Heart left ventricle (tissue), 16 donors: ENCODE measurements around the gene RPS27L. TPM values are rescaled to one million over a fixed set of nuclear protein-coding genes. Genes with fewer than 3 reads are reported as not detected.
A peak's percentile ranks its signal among the peaks of the same experiment; 100 is the strongest.

Experiments used
- ATAC-seq, 4 donors: fragments of 200-7000 bp; cut with Tn5 transposase; one replicate each; pipeline ENCODE4 v1.9.1; 2020 to 2022; ENCODE audit warnings: moderate library complexity in 4 of 4, mild to moderate bottlenecking in 3 of 4, moderate number of reproducible peaks in 1 of 4
- DNase-seq, 5 donors: peaks; one replicate each; pipeline ENCODE4 v3.0.0-alpha.2; 2020
- H3K27ac ChIP-seq, 12 donors: fragments of 200-600 bp; sonication (generic) in 4 of 12; one replicate each; pipeline versions ENCODE4 v1.5.0 to v1.8.0; 2016 to 2022; ENCODE audit warnings: mild to moderate bottlenecking in 2 of 12
- H3K27me3 ChIP-seq, 9 donors: fragments of 200-600 bp; sonication (generic) in 2 of 9; one replicate each; pipeline versions ENCODE4 v1.5.1 to v1.8.0; 2016 to 2022; ENCODE audit warnings: mild to moderate bottlenecking in 3 of 9
- H3K36me3 ChIP-seq, 9 donors: fragments of 200-600 bp; sonication (generic) in 2 of 9; one replicate each; pipeline versions ENCODE4 v1.5.0 to v1.8.0; 2018 to 2022; ENCODE audit warnings: mild to moderate bottlenecking in 2 of 9
- H3K4me1 ChIP-seq, 12 donors: fragments of 200-600 bp; sonication (generic) in 4 of 12; one replicate each; pipeline versions ENCODE4 v1.5.0 to v1.8.0; 2016 to 2022; ENCODE audit warnings: mild to moderate bottlenecking in 3 of 12
- H3K4me3 ChIP-seq, 12 donors: fragments of 200-600 bp; sonication (generic) in 4 of 12; one replicate each; pipeline versions ENCODE4 v1.5.0 to v1.8.0; 2017 to 2022; ENCODE audit warnings: mild to moderate bottlenecking in 9 of 12, moderate library complexity in 4 of 12
- H3K9me3 ChIP-seq, 12 donors: fragments of 200-600 bp; sonication (generic) in 4 of 12; one replicate each; pipeline versions ENCODE4 v1.5.0 to v1.8.0; 2016 to 2022; ENCODE audit warnings: mild to moderate bottlenecking in 1 of 12
- CTCF ChIP-seq, 12 donors: fragments of 200-600 bp; sonication (generic) in 4 of 12; IDR thresholded peaks; one replicate each; pipeline versions ENCODE4 v1.5.0 to v1.8.0; 2018 to 2022; ENCODE audit warnings: antibody characterized with exemption in 12 of 12, mild to moderate bottlenecking in 5 of 12
- POLR2A ChIP-seq, 2 donors: fragments of 450-650 bp; IDR thresholded peaks; one replicate each; pipeline ENCODE4 v1.6.1; 2017; ENCODE audit warnings: antibody characterized with exemption in 2 of 2, mild to moderate bottlenecking in 2 of 2, moderate library complexity in 2 of 2
- WGBS, 4 donors: extraction: QIAGEN DNeasy Blood & Tissue Kit in 2 of 4; methylation state at CpG; one replicate each; pipeline versions ENCODE4 v1.1.5 to v1.1.7; 2013 to 2018; 5-methylcytosine and 5-hydroxymethylcytosine counted together
- intact Hi-C, 10 donors: fragments of 100-400 bp; cut with DNase I; formaldehyde crosslinking; loops; one replicate each; pipeline versions ENCODE4 v1.11.1 to v1.14.2; 2022
- polyA plus RNA-seq, 2 donors: library from polyadenylated mRNA; stranded (reverse); fragments of 200-250 nt; gene quantifications; one replicate each; pipeline ENCODE4 v1.2.3, GENCODE V29; 2013
- total RNA-seq, 9 donors: library from RNA; depleted of rRNA in 2 of 9; stranded (reverse); fragments of >200 nt in 2 of 9; fragmentation: NEBNext Ultra II Directional in 3 of 9; extraction: Animal tissue kit (Norgen Biotek cat#: 25700) in 3 of 9; gene quantifications; one replicate each; pipeline versions ENCODE4 v1.1.0 to v1.2.4, GENCODE V29; 2016 to 2023
- donor health status: ischemic (EF 13 %, LVEDD 7.1; RV severe dilation, severe dysfunction).
- donor health status: healthy with polysubstance abuse.
- donor health status: DM: no; HTN: yes; CAD: no.
- donor health status: DM: no; HTN: no; CAD: no.
- donor health status: ischemic (EF 25% LVEDD 6.9; RV normal size, moderate dysfunction).
- donor health status: ischemic (EF 25% LVEDD 5.7; RV mildly dilated, moderate dysfunction).
- donor health status: healthy.
- donor health status: DM: yes; HTN: yes; CAD: no.
- donor health status: ischemic (EF 35%, LVEDD 5.7; RV mildly dilated, moderate dysfunction).
- donor health status: nonischemic (EF 11% LVEDD 7.7; RV severe dilation, severe dysfunction).
- donor health status: DM: yes; HTN: yes; CAD: no.
- donor health status: PGD.
- donor health status: ischemic (EF 29% LVEDD 5.4; RV normal size, mild dysfunction).
- donor health status: nonischemic (EF 23%, LVEDD 6.1; RV moderate dilation, normal function).

The RPS27L gene
- total and polyA plus RNA-seq, 11 donors, result 53.4 to 221 (median 137) TPM

GRCh38 chr15:63190769-63191649 is 33.7 kb upstream of the RPS27L start:
- Histone ChIP-seq H3K4me1 (peaks cover 0 to 65% (median 30%) of the 10 kb centered on the region in 12 donors), H3K36me3 (no peaks in the 10 kb centered on the region), H3K27ac (peak overlapping the region in 6 of 12 donors; percentile 72 to 90 (median 82)), H3K9me3 (no peaks in the 10 kb centered on the region), H3K4me3 (peak overlapping the region in 9 of 12 donors; percentile 67 to 88 (median 75)), H3K27me3 (no peaks in the 10 kb centered on the region)
- intact Hi-C loops, result loop anchor here in 5 of 10 donors (5.0 to 10.0 kb wide), 3 partner anchors 41 to 84 kb away; partner anchors contain the start of gene APH1B (in 3 of the 5)
- DNase-seq (no peak), ATAC-seq (no peak)
- peak in 1 of 12 donors; percentile 10 for TF ChIP-seq CTCF (IDR thresholded peaks at IDR 0.05)
- no peak for TF ChIP-seq POLR2A (IDR thresholded peaks at IDR 0.05)
- WGBS, 4 donors, result 62 to 77% (median 71%) methylated on average over 3 of the region's 3 CpGs

- Histone ChIP-seq H3K4me1 (peaks cover 0 to 56% (median 23%) of the 10 kb centered on the region in 12 donors), H3K27me3 (no peaks in the 10 kb centered on the region), H3K4me3 (peak overlapping the region; percentile 51 to 88 (median 73)), H3K27ac (peak overlapping the region; percentile 19 to 90 (median 77)), H3K9me3 (no peaks in the 10 kb centered on the region), H3K36me3 (no peaks in the 10 kb centered on the region)
- intact Hi-C loops, result loop anchor here in 9 of 10 donors (2.0 to 10.0 kb wide), 8 partner anchors 33 to 215 kb away; partner anchors contain the start of genes APH1B (in 5 of the 9), RPS27L (in 2 of the 9) and LACTB (in 1 of the 9)
- peak in 1 of 4 donors; percentile 5 for ATAC-seq
- DNase-seq, result no peak
- 13 to 20% (median 14%) methylated on average over 10 of the region's 10 CpGs for WGBS, 4 donors
- TF ChIP-seq POLR2A (IDR thresholded peaks at IDR 0.05) (no peak), CTCF (IDR thresholded peaks at IDR 0.05) (no peak)
Observed at GRCh38 chr15:63189941-63190768, 32.9 kb upstream of the RPS27L start.

GRCh38 chr15:63188926-63189871 is 31.9 kb upstream of the RPS27L start, which contains the start of gene RAB8B:
Gene RAB8B (plus strand): TSS chr15:63189606. CDS start chr15:63189625, 19 bp downstream.
- ATAC-seq (peak; percentile 98 to 100 (median 99)), DNase-seq (peak; percentile 98 to 100 (median 99))
- TF ChIP-seq POLR2A (IDR thresholded peaks at IDR 0.05) (peak; percentile 42 to 73), CTCF (IDR thresholded peaks at IDR 0.05) (peak in 2 of 12 donors; percentile 2 to 6)
- Histone ChIP-seq H3K9me3 (no peaks in the 10 kb centered on the region), H3K4me3 (peak within 1 kb of the TSS; percentile 51 to 88 (median 73)), H3K4me1 (peaks cover 0 to 47% (median 15%) of the 10 kb centered on the region in 12 donors), H3K36me3 (no peaks in the 10 kb centered on the region), H3K27me3 (no peaks in the 10 kb centered on the region), H3K27ac (peak within 1 kb of the TSS; percentile 19 to 90 (median 77))
- WGBS, 4 donors, result 0 to 1% (median 0%) methylated on average over 45 to 77 of the region's 77 CpGs
- intact Hi-C loops, result loop anchor here in 6 of 10 donors (2.0 to 10.0 kb wide), 6 partner anchors 32 to 216 kb away; partner anchors contain the start of genes APH1B (in 2 of the 6), RPS27L (in 2 of the 6) and LACTB (in 1 of the 6)
